SU-DHL-6 (cell line): ENCODE data around the gene APOC3.

ENCODE experiments used
- EZH2phosphoT487 ChIP-seq: fragments of 200-600 bp; sonication (generic), shearing (Covaris generic); conservative IDR thresholded peaks from 2 replicates; pipeline ENCODE4 v1.6.1; 2018; ENCODE audit warnings: mild to moderate bottlenecking, antibody characterized with exemption, low read length, moderate library complexity, mixed read lengths
- TF ChIP-seq, protein P1 (sequence below): fragments of 200-600 bp; sonication (generic); IDR thresholded peaks from one replicate; pipeline ENCODE4 v1.5.1; 2017; ENCODE audit warnings: antibody characterized with exemption, mild to moderate bottlenecking, low read length, moderate library complexity; ENCODE audit not compliant: insufficient read depth, poor library complexity, severe bottlenecking

- TF ChIP-seq, protein P1, sequence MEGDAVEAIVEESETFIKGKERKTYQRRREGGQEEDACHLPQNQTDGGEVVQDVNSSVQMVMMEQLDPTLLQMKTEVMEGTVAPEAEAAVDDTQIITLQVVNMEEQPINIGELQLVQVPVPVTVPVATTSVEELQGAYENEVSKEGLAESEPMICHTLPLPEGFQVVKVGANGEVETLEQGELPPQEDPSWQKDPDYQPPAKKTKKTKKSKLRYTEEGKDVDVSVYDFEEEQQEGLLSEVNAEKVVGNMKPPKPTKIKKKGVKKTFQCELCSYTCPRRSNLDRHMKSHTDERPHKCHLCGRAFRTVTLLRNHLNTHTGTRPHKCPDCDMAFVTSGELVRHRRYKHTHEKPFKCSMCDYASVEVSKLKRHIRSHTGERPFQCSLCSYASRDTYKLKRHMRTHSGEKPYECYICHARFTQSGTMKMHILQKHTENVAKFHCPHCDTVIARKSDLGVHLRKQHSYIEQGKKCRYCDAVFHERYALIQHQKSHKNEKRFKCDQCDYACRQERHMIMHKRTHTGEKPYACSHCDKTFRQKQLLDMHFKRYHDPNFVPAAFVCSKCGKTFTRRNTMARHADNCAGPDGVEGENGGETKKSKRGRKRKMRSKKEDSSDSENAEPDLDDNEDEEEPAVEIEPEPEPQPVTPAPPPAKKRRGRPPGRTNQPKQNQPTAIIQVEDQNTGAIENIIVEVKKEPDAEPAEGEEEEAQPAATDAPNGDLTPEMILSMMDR: no peak
- TF ChIP-seq EZH2phosphoT487: no peak
These were observed 15.8 kb upstream of the APOC3 start for GRCh38 chr11:116813781-116814471.
